ENCODE measurements around the gene ADRA2A. TPM values are rescaled to one million over a fixed set of nuclear protein-coding genes. Genes with fewer than 3 reads are reported as not detected.

Gene ADRA2A
- total and polyA plus RNA-seq, 2 experiments from 2014 or later: 18.9 to 74.8 TPM

DNA sequence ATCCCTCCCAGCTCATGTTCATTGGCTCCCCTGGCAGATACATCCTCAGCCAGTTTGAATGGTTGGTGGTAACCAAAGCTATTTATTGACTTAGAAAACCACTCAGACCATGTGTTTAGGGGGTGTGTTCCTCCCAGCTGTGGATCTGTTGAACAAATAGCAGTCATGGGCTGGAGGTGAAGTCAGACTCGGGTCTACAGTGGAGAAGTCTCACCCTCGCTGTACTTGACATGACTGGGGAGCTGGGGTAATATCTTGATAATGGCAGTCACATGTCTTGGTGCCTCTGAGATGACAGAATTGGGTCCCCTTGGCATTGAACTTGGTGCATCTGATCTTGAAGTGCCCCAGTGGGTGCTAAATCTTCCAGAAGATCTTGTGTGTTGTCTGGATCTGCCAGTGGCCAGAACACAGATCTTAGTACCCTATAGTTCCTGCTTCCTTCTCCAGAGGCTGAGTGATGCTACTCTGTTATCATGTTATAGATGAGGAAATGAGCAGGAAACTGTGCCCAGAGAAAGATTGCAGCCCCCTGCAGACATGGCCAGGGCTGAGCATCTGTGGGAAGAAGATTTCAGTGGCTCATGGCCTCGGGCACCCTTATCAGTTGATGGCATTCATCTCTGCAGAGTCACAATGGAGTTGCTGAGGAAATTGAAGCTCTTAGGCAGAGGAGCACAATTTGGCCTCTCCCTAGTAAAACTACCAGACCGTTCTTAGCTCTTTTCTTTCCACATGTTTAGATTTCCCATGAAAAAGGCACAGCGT, 50.4 kb downstream of the ADRA2A start:
- in situ Hi-C loops (cut with MboI): no loop called here
- Histone ChIP-seq H3K9me2 (ENCODE audit: insufficient read depth) (no peaks in the 10 kb centered on the region), H3K27ac (no peak overlapping the region), H3F3A (ENCODE audit: insufficient read depth) (peaks cover 30% of the 10 kb centered on the region; the same call in 1 of the 2 replicates), H3K4me2 (ENCODE audit: unreplicated experiment) (no peak overlapping the region), H3K4me1 (ENCODE audit: insufficient read depth) (peaks cover 23% of the 10 kb centered on the region), H2AFZ (no peak overlapping the region), H3K79me2 (ENCODE audit: insufficient read depth) (no peaks in the 10 kb centered on the region), H3K36me3 (ENCODE audit: low read depth) (no peaks in the 10 kb centered on the region), H3K9ac (no peak overlapping the region), H3K27me3 (replicated peaks; ENCODE audit: insufficient read depth) (no peaks in the 10 kb centered on the region; the same call in 1 of the 2 replicates), H3K9me3 (ENCODE audit: low read depth) (no peaks in the 10 kb centered on the region), H3K4me3 (no peak overlapping the region), H4K20me1 (ENCODE audit: insufficient read depth) (no peaks in the 10 kb centered on the region)
- WGBS, 2 experiments (ENCODE audit: low coverage in 1 of 2, low lambda C conversion rate in 2 of 2, missing lambda C conversion rate in 2 of 2): 75 to 81% methylated on average over 5 of the region's 5 CpGs
- TF ChIP-seq EZH2phosphoT487 (IDR thresholded peaks at IDR 0.05; ENCODE audit: insufficient read depth, low read depth) (no peak), EZH2 (IDR thresholded peaks at IDR 0.05; ENCODE audit: insufficient read depth, poor library complexity, severe bottlenecking) (no peak)
- DNase-seq: no peak

GRCh38 chr10:111128331-111129180, 51.7 kb downstream of the ADRA2A start:
- H3K36me3 ChIP-seq (ENCODE audit: low read depth): no peaks in the 10 kb centered on the region
- no peak overlapping the region for H3K4me3 ChIP-seq
- H3K4me1 ChIP-seq (ENCODE audit: insufficient read depth): peaks cover 23% of the 10 kb centered on the region
- no peaks in the 10 kb centered on the region for H3K79me2 ChIP-seq (ENCODE audit: insufficient read depth)
- no peak for TF ChIP-seq EZH2 (IDR thresholded peaks at IDR 0.05; ENCODE audit: insufficient read depth, poor library complexity, severe bottlenecking)
- no peaks in the 10 kb centered on the region for H3K27me3 ChIP-seq (replicated peaks; ENCODE audit: insufficient read depth)
- no peak overlapping the region for H3K9ac ChIP-seq
- no peaks in the 10 kb centered on the region; the same call in 1 of the 2 replicates for H3K9me2 ChIP-seq (ENCODE audit: insufficient read depth)
- WGBS, 2 experiments (ENCODE audit: low coverage in 1 of 2, low lambda C conversion rate in 2 of 2, missing lambda C conversion rate in 2 of 2): 58% methylated on average over 15 of the region's 15 CpGs
- in situ Hi-C loops (cut with MboI): no loop called here
- 0 out of 2 replicates have a peak overlapping the region, but pooled peaks have one; percentile 3 for H2AFZ ChIP-seq
- H3F3A ChIP-seq (ENCODE audit: insufficient read depth): peaks cover 30% of the 10 kb centered on the region; the same call in 1 of the 2 replicates
- H3K4me2 ChIP-seq (ENCODE audit: unreplicated experiment): peak overlapping the region; percentile 65
- no peaks in the 10 kb centered on the region for H4K20me1 ChIP-seq (ENCODE audit: insufficient read depth)
- no peak overlapping the region for H3K27ac ChIP-seq
- DNase-seq: peak; percentile 87
- no peaks in the 10 kb centered on the region for H3K9me3 ChIP-seq (ENCODE audit: low read depth)

- Histone ChIP-seq H3K9me2 (ENCODE audit: insufficient read depth) (no peaks in the 10 kb centered on the region; the same call in 1 of the 2 replicates), H2AFZ (0 out of 2 replicates have a peak overlapping the region, but pooled peaks have one; percentile 3), H3K36me3 (ENCODE audit: low read depth) (no peaks in the 10 kb centered on the region), H3K27ac (no peak overlapping the region), H3K9ac (no peak overlapping the region), H3K79me2 (ENCODE audit: insufficient read depth) (no peaks in the 10 kb centered on the region), H3K4me1 (ENCODE audit: insufficient read depth) (peaks cover 23% of the 10 kb centered on the region), H4K20me1 (ENCODE audit: insufficient read depth) (no peaks in the 10 kb centered on the region), H3K4me3 (no peak overlapping the region), H3F3A (ENCODE audit: insufficient read depth) (peaks cover 30% of the 10 kb centered on the region; the same call in 1 of the 2 replicates), H3K27me3 (replicated peaks; ENCODE audit: insufficient read depth) (no peaks in the 10 kb centered on the region), H3K4me2 (ENCODE audit: unreplicated experiment) (peak overlapping the region; percentile 65), H3K9me3 (ENCODE audit: low read depth) (no peaks in the 10 kb centered on the region)
- in situ Hi-C loops (cut with MboI): no loop called here
- WGBS, 2 experiments (ENCODE audit: low coverage in 1 of 2, low lambda C conversion rate in 2 of 2, missing lambda C conversion rate in 2 of 2): 5 to 11% methylated on average over 6 of the region's 6 CpGs
- TF ChIP-seq EZH2phosphoT487 (IDR thresholded peaks at IDR 0.05; ENCODE audit: insufficient read depth, low read depth): no peak
- TF ChIP-seq EZH2 (IDR thresholded peaks at IDR 0.05; ENCODE audit: insufficient read depth, poor library complexity, severe bottlenecking): no peak
- peak; percentile 59 for DNase-seq
Observed at GRCh38 chr10:111129363-111129762, 52.5 kb downstream of the ADRA2A start.

DNA sequence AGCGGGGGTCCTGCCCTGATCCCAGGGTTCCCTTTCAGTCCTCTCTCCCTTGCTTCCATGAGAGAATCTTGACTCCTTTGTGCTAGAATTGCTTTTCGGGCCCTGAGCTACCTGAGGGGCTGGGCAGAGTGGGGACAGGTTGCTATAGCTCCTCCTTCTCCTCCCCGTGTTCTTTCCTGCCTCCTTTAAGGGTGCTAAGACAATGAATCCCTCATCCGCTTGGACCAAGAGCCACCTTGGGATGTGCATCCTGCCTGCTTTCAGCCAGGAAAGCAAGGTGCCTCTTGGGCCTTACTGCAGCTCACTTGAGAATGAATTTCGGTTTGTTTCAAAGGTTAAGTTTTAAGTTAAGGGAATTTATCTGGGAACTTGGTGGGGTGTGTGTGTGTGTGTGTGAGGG, 53.6 kb downstream of the ADRA2A start:
- no peaks in the 10 kb centered on the region for H3K36me3 ChIP-seq (ENCODE audit: low read depth)
- H4K20me1 ChIP-seq (ENCODE audit: insufficient read depth): no peaks in the 10 kb centered on the region
- 93 to 95% methylated on average over 5 of the region's 5 CpGs for WGBS, 2 experiments (ENCODE audit: low coverage in 1 of 2, low lambda C conversion rate in 2 of 2, missing lambda C conversion rate in 2 of 2)
- H3K79me2 ChIP-seq (ENCODE audit: insufficient read depth): no peaks in the 10 kb centered on the region
- in situ Hi-C loops (cut with MboI): no loop called here
- H2AFZ ChIP-seq: no peak overlapping the region
- no peaks in the 10 kb centered on the region for H3K9me3 ChIP-seq (ENCODE audit: low read depth)
- H3K4me1 ChIP-seq (ENCODE audit: insufficient read depth): peaks cover 22% of the 10 kb centered on the region
- TF ChIP-seq EZH2 (IDR thresholded peaks at IDR 0.05; ENCODE audit: insufficient read depth, poor library complexity, severe bottlenecking) (no peak), EZH2phosphoT487 (IDR thresholded peaks at IDR 0.05; ENCODE audit: insufficient read depth, low read depth) (no peak)
- H3K4me2 ChIP-seq (ENCODE audit: unreplicated experiment): no peak overlapping the region
- no peak overlapping the region for H3K27ac ChIP-seq
- no peaks in the 10 kb centered on the region; the same call in 1 of the 2 replicates for H3K9me2 ChIP-seq (ENCODE audit: insufficient read depth)
- H3K9ac ChIP-seq: no peak overlapping the region
- H3K27me3 ChIP-seq (replicated peaks; ENCODE audit: insufficient read depth): no peaks in the 10 kb centered on the region
- no peak for DNase-seq
- peaks cover 30% of the 10 kb centered on the region; the same call in 1 of the 2 replicates for H3F3A ChIP-seq (ENCODE audit: insufficient read depth)
- no peak overlapping the region for H3K4me3 ChIP-seq

Small RNAs within 50 kb of the gene (small RNA-seq; reads per million reads assigned to genes)
- not detected for gene AL355863.1 (ENCODE audit: low read depth, low replicate concordance)

Other genes starting within 250 kb of the ADRA2A start
- 49.9 and 52.7 TPM in 2 replicates for gene PDCD4, start 205.1 kb upstream of the ADRA2A start, total RNA-seq (2014; rRNA removed; shearing (Covaris generic))
- gene PDCD4, start 205.1 kb upstream of the ADRA2A start, polyA plus RNA-seq (2016; fragmentation: Nextera tagmentation; extraction: Ambion mirVana): 166 and 175 TPM in 2 replicates
- gene BBIP1, start 157.8 kb upstream of the ADRA2A start, total RNA-seq (2014; rRNA removed; shearing (Covaris generic)): 17.3 and 29.8 TPM in 2 replicates
- 43.7 and 44.4 TPM in 2 replicates for gene BBIP1, start 157.8 kb upstream of the ADRA2A start, polyA plus RNA-seq (2016; fragmentation: Nextera tagmentation; extraction: Ambion mirVana)
- 64.6 and 65.3 TPM in 2 replicates for gene SHOC2, start 157.4 kb upstream of the ADRA2A start, total RNA-seq (2014; rRNA removed; shearing (Covaris generic))
- 67.7 and 68.0 TPM in 2 replicates for gene SHOC2, start 157.4 kb upstream of the ADRA2A start, polyA plus RNA-seq (2016; fragmentation: Nextera tagmentation; extraction: Ambion mirVana)